ENCODE measurements around the gene SNRNP200.

GRCh38 chr2:96353032-96353561 is 47.8 kb upstream of the SNRNP200 start:
- TF ChIP-seq, protein P1, sequence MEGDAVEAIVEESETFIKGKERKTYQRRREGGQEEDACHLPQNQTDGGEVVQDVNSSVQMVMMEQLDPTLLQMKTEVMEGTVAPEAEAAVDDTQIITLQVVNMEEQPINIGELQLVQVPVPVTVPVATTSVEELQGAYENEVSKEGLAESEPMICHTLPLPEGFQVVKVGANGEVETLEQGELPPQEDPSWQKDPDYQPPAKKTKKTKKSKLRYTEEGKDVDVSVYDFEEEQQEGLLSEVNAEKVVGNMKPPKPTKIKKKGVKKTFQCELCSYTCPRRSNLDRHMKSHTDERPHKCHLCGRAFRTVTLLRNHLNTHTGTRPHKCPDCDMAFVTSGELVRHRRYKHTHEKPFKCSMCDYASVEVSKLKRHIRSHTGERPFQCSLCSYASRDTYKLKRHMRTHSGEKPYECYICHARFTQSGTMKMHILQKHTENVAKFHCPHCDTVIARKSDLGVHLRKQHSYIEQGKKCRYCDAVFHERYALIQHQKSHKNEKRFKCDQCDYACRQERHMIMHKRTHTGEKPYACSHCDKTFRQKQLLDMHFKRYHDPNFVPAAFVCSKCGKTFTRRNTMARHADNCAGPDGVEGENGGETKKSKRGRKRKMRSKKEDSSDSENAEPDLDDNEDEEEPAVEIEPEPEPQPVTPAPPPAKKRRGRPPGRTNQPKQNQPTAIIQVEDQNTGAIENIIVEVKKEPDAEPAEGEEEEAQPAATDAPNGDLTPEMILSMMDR (IDR thresholded peaks at IDR 0.05): no peak
- no peak for TF ChIP-seq POLR2A (IDR thresholded peaks at IDR 0.05)
